HepG2 (cell line): ENCODE data around the gene HRC. TPM values are rescaled to one million over a fixed set of nuclear protein-coding genes. Genes with fewer than 3 reads are reported as not detected.

ENCODE experiments used
- ATAC-seq: fragments of 200-7000 bp; cut with Tn5 transposase; 3 replicates; pipeline ENCODE4 v1.9.1; 2020; ENCODE audit warnings: mild to moderate bottlenecking, moderate library complexity
- BruUV-seq: library from RNA; stranded (reverse); fragments of 400-500 nt; replicated peaks from 2 replicates; lab custom pipeline; 2021; lab: Mats Ljungman, UMichigan
- CTCF ChIA-PET: fragments of 300-600 bp; formaldehyde crosslinking; extraction: SDS; loops from one replicate; lab custom pipeline; 2021; ENCODE audit warnings: low total read pairs, inconsistent platforms, low intra/inter-chr PET ratio; lab: Yijun Ruan, JAX
- POLR2A ChIA-PET: fragments of 350-600 bp; sonication (Branson Sonifier 250); formaldehyde crosslinking; loops from one replicate; lab custom pipeline; 2020; ENCODE audit warnings: antibody characterized with exemption, inconsistent platforms; lab: Yijun Ruan, JAX
- DNase-seq: peaks from one replicate; pipeline ENCODE4 v3.0.0-alpha.2; 2015; ENCODE audit warnings: low spot score
- FAIRE-seq: peaks from 3 replicates; lab custom pipeline; 2011; peaks lifted over from hg19 to GRCh38; lab: Jason Lieb, UNC
- H2AFZ ChIP-seq: one replicate; pipeline ENCODE4 v1.6.1; 2011; ENCODE audit warnings: low read length, inconsistent platforms
- H3K27ac ChIP-seq: fragments of 300-600 bp; 3 replicates; pipeline ENCODE4 v1.8.0; 2011; ENCODE audit warnings: mixed run types, mild to moderate bottlenecking, mixed read lengths, low read length, inconsistent platforms; ENCODE audit not compliant: insufficient read depth; ENCODE audit errors: extremely low read length
- H3K27me3 ChIP-seq, 2 experiments: fragments of 200-600 bp in 1 of 2; 2 replicates in 1 of 2; 3 replicates in 1 of 2; pipeline versions ENCODE4 v1.6.0 to v1.8.0; 2011; ENCODE audit warnings: low read length in 2 of 2, mild to moderate bottlenecking in 2 of 2, moderate library complexity in 2 of 2, inconsistent platforms in 1 of 2; ENCODE audit not compliant: insufficient read depth in 2 of 2, control insufficient read depth in 1 of 2
- H3K36me3 ChIP-seq, 2 experiments: fragments of 200-600 bp in 1 of 2; replicated peaks in 1 of 2; 2 replicates in 1 of 2; 3 replicates in 1 of 2; pipeline versions ENCODE4 v1.5.1 to v1.8.0; 2011; ENCODE audit warnings: low read length in 2 of 2, inconsistent platforms in 1 of 2; ENCODE audit not compliant: insufficient read depth in 2 of 2, control insufficient read depth in 1 of 2
- H3K4me1 ChIP-seq: 2 replicates; pipeline ENCODE4 v1.5.1; 2012; ENCODE audit warnings: low read length, inconsistent platforms; ENCODE audit not compliant: insufficient read depth
- H3K4me2 ChIP-seq: 2 replicates; pipeline ENCODE4 v1.6.0; 2011; ENCODE audit warnings: low read depth, low read length, inconsistent platforms
- H3K4me3 ChIP-seq, 3 experiments: fragments of 200-600 bp in 1 of 3; sonication (generic), shearing (Covaris generic) in 1 of 3; replicated peaks in 1 of 3; 2 replicates each; pipeline ENCODE4 v1.5.1; 2011 to 2016; ENCODE audit warnings: low read length in 3 of 3, inconsistent platforms in 2 of 3, low read depth in 2 of 3, mild to moderate bottlenecking in 2 of 3, control low read depth in 1 of 3, mixed read lengths in 1 of 3; ENCODE audit not compliant: insufficient read depth in 1 of 3
- H3K79me2 ChIP-seq: one replicate; pipeline ENCODE4 v1.6.1; 2011; ENCODE audit warnings: low read length, inconsistent platforms; ENCODE audit not compliant: insufficient read depth
- H3K9ac ChIP-seq: 2 replicates; pipeline ENCODE4 v1.6.0; 2011; ENCODE audit warnings: mild to moderate bottlenecking, low read depth, low read length, inconsistent platforms; ENCODE audit not compliant: insufficient read depth
- H3K9me3 ChIP-seq: 2 replicates; pipeline ENCODE4 v1.5.1; 2012; ENCODE audit warnings: mild to moderate bottlenecking, low read length
- H4K20me1 ChIP-seq: 2 replicates; pipeline ENCODE4 v1.6.0; 2011; ENCODE audit warnings: inconsistent platforms, mild to moderate bottlenecking, low read length, moderate library complexity; ENCODE audit not compliant: insufficient read depth
- HDAC2 ChIP-seq: sonication (generic); formaldehyde crosslinking; IDR thresholded peaks from 2 replicates; pipeline ENCODE4 v1.4.0; 2020; ENCODE audit warnings: missing genetic modification reagents
- HNF4A ChIP-seq: sonication (generic); formaldehyde crosslinking; IDR thresholded peaks from 2 replicates; pipeline ENCODE4 v1.4.0; 2020; ENCODE audit warnings: missing genetic modification reagents
- MAX ChIP-seq: IDR thresholded peaks from 2 replicates; pipeline ENCODE4 v1.6.1; 2012; ENCODE audit warnings: inconsistent platforms
- MXD4 ChIP-seq: IDR thresholded peaks from 2 replicates; pipeline ENCODE4 v1.6.1; 2016; ENCODE audit warnings: mild to moderate bottlenecking, missing biosample characterization, missing genetic modification reagents
- NAIF1 ChIP-seq: sonication (generic); formaldehyde crosslinking; IDR thresholded peaks from 2 replicates; pipeline ENCODE4 v1.5.0; 2020; ENCODE audit warnings: mild to moderate bottlenecking, missing genetic modification reagents, borderline replicate concordance
- SAP130 ChIP-seq: IDR thresholded peaks from 2 replicates; pipeline ENCODE4 v1.6.1; 2016; ENCODE audit warnings: low read depth
- ZBTB7B ChIP-seq: sonication (generic); formaldehyde crosslinking; IDR thresholded peaks from 2 replicates; pipeline ENCODE4 v1.4.0; 2020; ENCODE audit warnings: missing genetic modification reagents
- ZNF263 ChIP-seq: sonication (generic); formaldehyde crosslinking; IDR thresholded peaks from 2 replicates; pipeline ENCODE4 v1.4.0; 2020; ENCODE audit warnings: missing genetic modification reagents
- ZNF280D ChIP-seq: sonication (generic); formaldehyde crosslinking; IDR thresholded peaks from 2 replicates; pipeline ENCODE4 v1.5.1; 2020; ENCODE audit warnings: mild to moderate bottlenecking, missing genetic modification reagents
- ZNF550 ChIP-seq: sonication (generic); formaldehyde crosslinking; IDR thresholded peaks from 2 replicates; pipeline ENCODE4 v1.4.0; 2020; ENCODE audit warnings: mild to moderate bottlenecking, missing genetic modification reagents, borderline replicate concordance
- ZNF740 ChIP-seq: sonication (generic); formaldehyde crosslinking; IDR thresholded peaks from 2 replicates; pipeline ENCODE4 v1.4.0; 2020; ENCODE audit warnings: missing genetic modification reagents
- ZSCAN20 ChIP-seq: sonication (generic); formaldehyde crosslinking; IDR thresholded peaks from 2 replicates; pipeline ENCODE4 v1.4.0; 2020; ENCODE audit warnings: missing genetic modification reagents, mild to moderate bottlenecking, borderline replicate concordance
- WGBS: methylation state at CpG from one replicate; pipeline ENCODE4 v1.1.6; 2017; ENCODE audit warnings: low lambda C conversion rate; 5-methylcytosine and 5-hydroxymethylcytosine counted together
- in situ Hi-C: cut with HindIII; loops from 2 replicates; pipeline ENCODE4 v1.10.0; 2017; ENCODE audit warnings: low pct_unique_long_range_greater_than_20kb; ENCODE audit not compliant: extremely low pct_ligation_motif_present
- intact Hi-C: fragments of 100-400 bp; cut with micrococcal nuclease; formaldehyde crosslinking; loops from one replicate; pipeline ENCODE4 v1.10.0; 2022; ENCODE audit not compliant: unreplicated experiment
- polyA plus RNA-seq, 8 experiments: library from polyadenylated mRNA; depleted of rRNA in 3 of 8; stranded (reverse) in 7 of 8; unstranded in 1 of 8; fragments of >200 nt; fragmentation: Illumina TruSeq in 4 of 8; extraction: Trizol in 4 of 8; gene quantifications; 2 replicates each; pipeline versions ENCODE4 v1.2.1 to v1.2.3, GENCODE V29; 2011 to 2016; ENCODE audit warnings: low read depth in 4 of 8, missing spikeins in 1 of 8, mixed read lengths in 1 of 8; ENCODE audit not compliant: insufficient read depth in 1 of 8
- total RNA-seq, 5 experiments: library from RNA; depleted of rRNA; stranded (reverse); fragments of >200 nt; fragmentation: Illumina TruSeq; extraction: Trizol; gene quantifications; 2 replicates each; pipeline ENCODE4 v1.2.3, GENCODE V29; 2016; ENCODE audit warnings: low read depth in 1 of 5
- TF ChIP-seq, protein P1 (sequence below): sonication (generic); formaldehyde crosslinking; IDR thresholded peaks from 2 replicates; pipeline ENCODE4 v1.4.0; 2020; ENCODE audit warnings: missing genetic modification reagents, borderline replicate concordance

Gene HRC
- total and polyA plus RNA-seq, 2 of the 13 experiments (the other 11 are each of a cell fraction or from before 2014, with no cell fraction given): 3.6 to 15.4 TPM

DNA sequence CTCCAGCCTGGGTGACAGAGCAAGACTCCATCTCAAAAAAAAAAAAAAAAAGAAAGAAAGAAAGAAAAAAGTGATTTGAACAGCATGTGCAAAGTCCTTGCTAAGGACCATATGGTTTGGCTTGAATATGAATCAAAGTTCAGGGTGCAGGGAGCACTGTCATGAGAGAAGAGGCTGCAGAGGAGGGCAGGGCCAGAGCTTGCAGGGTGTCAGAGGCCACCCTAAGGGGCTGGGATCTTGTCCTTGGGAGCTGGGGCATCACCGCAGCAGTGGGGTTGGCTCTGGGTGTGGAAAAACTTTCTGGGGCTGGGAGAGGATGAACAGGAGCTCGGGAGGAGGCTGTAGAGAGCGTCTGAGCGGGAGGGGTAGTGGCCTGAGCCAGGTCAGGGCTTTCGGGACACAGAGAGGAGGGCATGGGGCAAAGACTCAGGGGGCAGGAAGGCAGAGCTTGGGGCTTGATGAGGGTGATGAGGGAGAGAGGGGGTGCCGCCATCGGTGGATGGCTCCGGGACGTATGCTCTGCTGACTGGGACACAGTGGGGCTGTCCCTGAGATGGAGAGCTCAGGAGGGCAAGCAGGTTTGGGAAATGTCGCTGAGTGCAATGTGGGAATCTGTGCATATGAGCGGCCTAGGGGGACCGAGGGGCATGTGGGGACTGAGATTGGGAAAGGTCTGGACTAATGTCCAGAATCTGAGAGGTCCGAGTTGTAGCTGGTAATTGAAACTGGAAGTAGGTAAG is 5.4 kb upstream of the HRC start (continued):
- TF ChIP-seq HNF4A (CRISPR knock-in tag) (peak; percentile 65), ZNF263 (CRISPR knock-in tag) (peak; percentile 94), ZBTB7B (CRISPR knock-in tag) (no peak), NAIF1 (CRISPR knock-in tag) (no peak), MXD4 (CRISPR knock-in tag) (no peak), MAX (no peak)
- TF ChIP-seq, protein P1, sequence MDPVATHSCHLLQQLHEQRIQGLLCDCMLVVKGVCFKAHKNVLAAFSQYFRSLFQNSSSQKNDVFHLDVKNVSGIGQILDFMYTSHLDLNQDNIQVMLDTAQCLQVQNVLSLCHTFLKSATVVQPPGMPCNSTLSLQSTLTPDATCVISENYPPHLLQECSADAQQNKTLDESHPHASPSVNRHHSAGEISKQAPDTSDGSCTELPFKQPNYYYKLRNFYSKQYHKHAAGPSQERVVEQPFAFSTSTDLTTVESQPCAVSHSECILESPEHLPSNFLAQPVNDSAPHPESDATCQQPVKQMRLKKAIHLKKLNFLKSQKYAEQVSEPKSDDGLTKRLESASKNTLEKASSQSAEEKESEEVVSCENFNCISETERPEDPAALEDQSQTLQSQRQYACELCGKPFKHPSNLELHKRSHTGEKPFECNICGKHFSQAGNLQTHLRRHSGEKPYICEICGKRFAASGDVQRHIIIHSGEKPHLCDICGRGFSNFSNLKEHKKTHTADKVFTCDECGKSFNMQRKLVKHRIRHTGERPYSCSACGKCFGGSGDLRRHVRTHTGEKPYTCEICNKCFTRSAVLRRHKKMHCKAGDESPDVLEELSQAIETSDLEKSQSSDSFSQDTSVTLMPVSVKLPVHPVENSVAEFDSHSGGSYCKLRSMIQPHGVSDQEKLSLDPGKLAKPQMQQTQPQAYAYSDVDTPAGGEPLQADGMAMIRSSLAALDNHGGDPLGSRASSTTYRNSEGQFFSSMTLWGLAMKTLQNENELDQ: no peak

DNA sequence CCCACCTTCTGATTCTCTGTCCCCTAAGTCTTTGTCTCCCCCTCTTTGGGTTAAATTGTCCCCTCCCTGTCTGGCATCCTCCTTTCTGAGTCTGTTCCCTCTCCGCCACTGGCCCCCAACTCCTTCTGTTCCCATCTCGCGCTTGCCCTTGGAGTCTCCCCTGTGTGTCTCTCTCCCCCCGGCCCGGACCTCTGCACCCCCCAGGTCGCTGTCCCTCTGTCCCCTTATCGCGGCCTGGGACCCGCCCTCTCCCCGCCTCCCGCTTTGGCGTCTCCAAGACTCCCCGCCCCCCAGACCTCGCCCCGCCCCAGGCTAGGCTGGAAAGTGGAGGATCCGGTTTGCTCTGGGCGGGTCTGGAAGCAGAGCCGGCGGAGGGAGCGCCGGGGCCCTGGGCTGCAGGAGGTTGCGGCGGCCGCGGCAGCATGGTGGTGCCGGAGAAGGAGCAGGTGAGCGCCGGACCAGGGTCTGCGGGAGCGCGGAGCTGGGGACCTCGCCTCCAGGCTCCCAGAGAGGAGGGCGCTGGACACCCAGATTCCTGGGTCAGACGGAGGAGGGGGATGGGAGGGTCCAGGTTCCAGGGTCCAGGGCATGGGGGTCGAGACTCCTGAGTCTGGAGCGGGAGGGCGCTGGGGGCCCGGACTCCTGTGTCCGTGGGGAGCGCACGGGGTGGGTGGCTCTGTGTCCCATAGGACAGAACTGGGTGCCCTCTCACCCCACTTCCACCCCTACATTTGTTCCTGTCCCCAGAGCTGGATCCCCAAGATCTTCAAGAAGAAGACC is 2.4 kb upstream of the HRC start, which contains the start of gene TRPM4:
Gene TRPM4, plus strand, starts transcription at position 348 of the 780 bp plus-strand sequence. Its CDS starts 75 bp downstream, at position 423.
- no peaks in the 10 kb centered on the region for H3K9me3 ChIP-seq
- peak within 1 kb of the TSS; percentile 79 for H3K4me2 ChIP-seq
- peak; percentile 61 for DNase-seq
- CTCF ChIA-PET: no interaction called here
- BruUV-seq: no TSS peak
- in situ Hi-C loops (loop anchor here (5.0 kb wide), 1 partner anchor 40 kb away; no protein-coding TSS in a partner anchor), intact Hi-C loops (loop anchor here (10.0 kb wide), 1 partner anchor 47 kb away; no protein-coding TSS in a partner anchor)
- no peak for FAIRE-seq
- H4K20me1 ChIP-seq: no peaks in the 10 kb centered on the region
- WGBS: 3% methylated on average over 25 of the region's 41 CpGs
- no peak within 1 kb of the TSS for H2AFZ ChIP-seq
- ATAC-seq: peak; percentile 83
- peak within 1 kb of the TSS; percentile 64 for H3K9ac ChIP-seq
- POLR2A ChIA-PET: no interaction called here
- no peaks in the 10 kb centered on the region for H3K36me3 ChIP-seq
- H3K4me3 ChIP-seq: peak within 1 kb of the TSS; percentile 72 to 81 (median 73)
- H3K27me3 ChIP-seq: no peaks in the 10 kb centered on the region; a peak in 2 of 5 replicates
- no peaks in the 10 kb centered on the region for H3K79me2 ChIP-seq
- peak within 1 kb of the TSS; percentile 48 for H3K27ac ChIP-seq
- peaks cover 56% of the 10 kb centered on the region for H3K4me1 ChIP-seq
- TF ChIP-seq ZNF740 (CRISPR knock-in tag): 0 out of 2 replicates have a peak, but pooled peaks have one; percentile 26
- TF ChIP-seq SAP130 (CRISPR knock-in tag): peak; percentile 74
- no peak for TF ChIP-seq ZNF280D (CRISPR knock-in tag)
- TF ChIP-seq ZNF550: no peak
- no peak for TF ChIP-seq ZSCAN20 (CRISPR knock-in tag)
- TF ChIP-seq HDAC2 (CRISPR knock-in tag): no peak
